Germinal center (tissue), 1 donor: Measurements from ENCODE around the gene PARP16.
A peak's percentile ranks its signal among the peaks of the same experiment; 100 is the strongest.

Experiments used
- DNase-seq: peaks from one replicate; pipeline ENCODE4 v3.0.0; 2012; ENCODE audit warnings: mixed read lengths, low spot score

PARP16 gene

DNA sequence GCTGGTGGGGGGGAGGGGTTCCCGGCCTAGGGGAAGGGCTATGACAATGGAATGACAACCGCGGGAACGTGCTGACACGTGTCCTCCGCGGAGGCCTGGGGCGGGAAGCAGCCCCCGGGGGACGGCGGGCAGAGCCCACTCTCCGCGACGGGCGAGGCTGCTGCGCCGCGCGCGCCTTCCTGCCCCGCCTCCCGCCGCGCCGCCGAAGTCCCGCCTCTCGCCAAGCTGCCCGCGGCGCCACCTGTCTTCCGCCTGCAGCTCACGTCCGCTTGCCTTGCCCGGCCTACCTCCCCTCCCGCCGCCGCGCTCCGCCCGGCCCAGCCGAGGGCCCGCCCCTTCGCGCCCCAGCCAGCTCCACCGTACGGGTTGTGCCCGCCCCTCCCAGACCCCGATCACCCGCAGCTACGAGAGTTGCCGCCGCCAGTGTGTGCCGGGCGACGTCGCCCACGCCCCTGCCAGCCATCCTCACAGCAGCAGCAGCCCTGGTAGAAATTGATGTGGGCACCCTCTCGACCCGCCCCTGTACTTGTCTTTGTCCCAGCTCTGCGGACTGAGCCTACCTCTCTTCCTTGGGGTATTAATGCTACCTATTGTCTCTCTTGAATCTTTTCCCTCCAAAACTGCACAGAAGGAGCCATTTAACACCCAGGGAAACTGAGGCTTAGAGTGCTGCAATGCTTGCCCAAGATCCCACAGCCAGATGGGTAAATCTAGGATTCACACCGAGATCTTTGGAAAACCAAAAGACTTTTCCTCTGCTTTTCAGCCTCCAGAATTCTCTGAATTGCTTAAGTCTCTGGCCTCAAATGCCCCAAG is at the start of gene PARP16:
TSS of gene PARP16 (minus strand) at position 180 of the 816 bp plus-strand sequence. CDS start 457 bp downstream, outside the sequence.
- DNase-seq = peak; percentile 91

- no peak for DNase-seq
Measured at GRCh38 chr15:65335278-65336055, 48.8 kb upstream of the PARP16 start.

DNA sequence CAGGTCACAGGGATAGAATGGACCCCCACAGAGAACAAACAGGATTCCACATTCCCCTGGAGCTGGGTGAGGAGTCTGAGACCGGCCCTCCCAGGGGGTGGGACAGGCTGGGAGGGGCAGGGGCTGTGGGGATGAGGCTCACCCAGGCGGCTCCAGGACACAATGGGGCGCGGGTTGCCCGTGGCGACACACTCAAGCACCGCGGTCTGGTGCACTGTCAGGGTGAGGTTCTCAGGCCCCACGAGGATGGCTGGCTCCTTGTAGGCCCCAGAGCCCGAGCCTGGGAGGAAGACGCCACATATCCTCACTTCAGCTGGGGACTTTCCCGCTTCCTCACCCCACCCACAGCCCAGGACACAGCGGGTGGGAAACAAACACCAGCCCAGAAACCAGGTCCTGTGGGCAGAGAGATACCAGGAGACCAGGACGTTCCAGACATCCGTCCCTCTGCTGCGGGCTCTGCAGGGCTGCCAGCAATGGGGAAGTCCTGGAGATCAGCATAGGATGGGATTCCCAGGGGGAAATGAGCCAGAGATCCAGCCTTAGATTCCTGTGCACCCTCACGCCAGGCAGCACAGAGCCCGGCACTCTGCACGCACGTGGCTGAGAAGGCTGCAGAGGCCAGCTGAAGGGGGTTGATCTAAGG is 48.0 kb upstream of the PARP16 start:
- DNase-seq = no peak

GRCh38 chr15:65333856-65334255 is 47.2 kb upstream of the PARP16 start:
- no peak for DNase-seq

GRCh38 chr15:65333148-65333820 is 46.6 kb upstream of the PARP16 start:
- DNase-seq = no peak

- DNase-seq = no peak
Measured at GRCh38 chr15:65332391-65333147, 45.9 kb upstream of the PARP16 start.

DNA sequence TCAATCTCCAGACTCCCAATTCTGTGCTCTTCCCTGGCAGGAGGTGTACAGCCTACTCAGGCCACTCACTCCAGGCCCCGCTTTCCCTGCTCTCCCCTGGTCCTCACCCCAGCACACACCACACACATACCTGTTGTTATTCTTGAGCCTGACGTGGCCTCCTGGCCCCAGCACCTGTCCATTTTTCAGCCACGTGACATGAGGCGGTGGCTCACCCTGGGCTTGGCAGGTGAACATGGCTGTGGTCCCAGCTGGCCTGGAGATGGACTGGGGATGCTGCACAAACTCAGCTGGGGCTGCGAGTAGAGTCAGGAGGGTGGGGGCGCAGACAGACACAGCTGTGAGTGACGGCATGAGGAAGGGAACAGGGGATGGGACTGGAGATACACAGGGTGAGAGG is 45.1 kb upstream of the PARP16 start:
- no peak for DNase-seq

- DNase-seq = no peak
Measured at GRCh38 chr15:65330934-65331645, 44.4 kb upstream of the PARP16 start.

- DNase-seq = no peak
Measured at GRCh38 chr15:65329984-65330735, 43.5 kb upstream of the PARP16 start.

- DNase-seq = no peak
Measured at GRCh38 chr15:65329288-65329983, 42.8 kb upstream of the PARP16 start.

GRCh38 chr15:65328506-65329287 is 42.0 kb upstream of the PARP16 start:
- DNase-seq = no peak

- DNase-seq = no peak
Measured at GRCh38 chr15:65327651-65328393, 41.1 kb upstream of the PARP16 start.

DNA sequence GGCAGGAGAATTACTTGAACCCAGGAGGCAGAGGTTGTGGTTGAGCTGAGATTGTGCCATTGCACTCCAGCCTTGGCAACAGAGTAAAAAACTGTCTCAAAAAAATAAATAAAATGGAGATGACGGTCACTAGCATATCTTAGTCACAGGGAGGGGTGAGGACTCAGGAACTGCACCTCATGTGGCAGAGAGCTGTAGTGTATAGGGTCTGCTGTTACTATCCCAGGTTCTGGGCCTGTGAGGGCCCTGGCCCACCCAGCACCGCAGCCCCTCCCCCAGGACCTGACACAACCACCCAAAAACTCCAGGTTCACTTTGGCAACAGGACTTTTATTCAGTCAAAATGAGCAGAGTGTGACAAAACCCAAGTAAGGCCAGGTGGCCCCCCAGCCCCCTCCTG is 40.1 kb upstream of the PARP16 start:
- DNase-seq = no peak

DNA sequence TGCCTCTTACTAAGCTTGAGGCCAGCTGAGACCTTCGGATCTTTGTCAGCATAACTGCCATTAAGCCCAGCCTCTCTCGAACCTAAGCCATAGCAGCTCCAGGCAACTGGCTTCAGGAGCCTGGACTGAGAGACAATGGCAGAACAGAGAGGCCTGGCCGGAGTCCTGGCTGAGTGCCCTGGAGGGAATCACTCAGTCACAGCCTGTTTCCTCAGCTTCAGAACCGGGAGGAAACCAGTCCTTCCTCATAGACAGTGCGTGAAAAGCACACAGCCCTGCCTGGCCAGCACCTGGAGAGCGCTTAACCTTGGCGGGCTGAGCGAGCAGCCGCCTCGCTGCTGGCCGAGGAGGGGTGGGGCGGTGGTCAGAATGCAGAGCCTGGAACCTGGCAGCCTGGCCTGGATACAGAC is 39.4 kb upstream of the PARP16 start:
- no peak for DNase-seq

DNA sequence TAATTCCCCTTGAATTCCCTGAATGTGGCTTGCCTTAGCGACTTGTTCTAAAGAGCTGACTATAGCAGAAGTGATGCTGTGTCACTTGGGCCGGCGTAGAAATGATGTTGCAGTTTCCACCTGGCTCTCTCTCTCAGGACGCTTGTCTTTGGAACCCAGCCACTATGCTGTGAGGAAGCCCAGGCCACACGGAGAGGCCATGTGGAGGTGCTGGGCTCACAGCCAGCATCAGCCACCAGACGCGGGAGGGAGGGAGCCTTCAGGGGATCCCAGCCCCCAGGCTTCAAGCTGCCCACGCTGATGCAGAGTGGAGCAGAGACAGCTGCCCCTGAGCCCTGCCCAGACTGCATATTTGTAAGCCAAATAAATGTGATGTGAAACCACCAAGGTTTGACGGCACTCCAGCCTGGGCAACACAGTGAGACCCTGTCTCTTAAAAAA is 36.4 kb upstream of the PARP16 start:
- no peak for DNase-seq

GRCh38 chr15:65318870-65319356 is 32.2 kb upstream of the PARP16 start:
- DNase-seq = peak; percentile 87

DNA sequence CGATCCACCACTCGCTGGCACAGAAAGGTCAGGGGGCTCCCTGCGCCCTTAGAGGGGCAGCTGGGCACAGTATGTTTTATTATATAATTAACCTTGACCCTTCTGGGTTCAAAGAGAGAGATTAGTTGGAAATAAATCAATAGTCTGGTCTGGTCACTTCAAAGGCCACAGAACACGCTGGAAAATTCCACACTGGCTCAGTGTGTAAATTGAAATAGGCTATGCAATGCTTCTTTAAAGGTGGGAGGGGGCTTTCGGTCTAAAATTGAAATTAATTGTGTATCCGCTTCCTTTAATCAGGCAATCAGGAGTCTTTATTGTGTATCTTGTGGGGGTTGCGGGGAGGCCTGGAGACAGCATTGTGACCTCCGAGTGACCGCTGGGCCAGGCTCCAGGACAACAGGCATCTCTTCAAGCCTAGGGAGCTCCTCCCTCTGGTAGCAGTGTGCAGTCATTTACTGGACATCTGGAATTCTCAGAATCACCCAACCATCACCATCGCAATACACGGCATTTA is 25.8 kb upstream of the PARP16 start:
- DNase-seq = no peak
